NCI-H1048 (cell line): Measurements from ENCODE around the gene PPP1R9B.

ENCODE experiments used
- DNase-seq: peaks from one replicate; lab custom pipeline; 2025; lab: John Stamatoyannopoulos, UW

PPP1R9B gene

GRCh38 chr17:50090971-50091917, 59.2 kb downstream of the PPP1R9B start:
- DNase-seq = no peak

- DNase-seq = no peak
These were observed 60.4 kb downstream of the PPP1R9B start for GRCh38 chr17:50090071-50090470.

DNA sequence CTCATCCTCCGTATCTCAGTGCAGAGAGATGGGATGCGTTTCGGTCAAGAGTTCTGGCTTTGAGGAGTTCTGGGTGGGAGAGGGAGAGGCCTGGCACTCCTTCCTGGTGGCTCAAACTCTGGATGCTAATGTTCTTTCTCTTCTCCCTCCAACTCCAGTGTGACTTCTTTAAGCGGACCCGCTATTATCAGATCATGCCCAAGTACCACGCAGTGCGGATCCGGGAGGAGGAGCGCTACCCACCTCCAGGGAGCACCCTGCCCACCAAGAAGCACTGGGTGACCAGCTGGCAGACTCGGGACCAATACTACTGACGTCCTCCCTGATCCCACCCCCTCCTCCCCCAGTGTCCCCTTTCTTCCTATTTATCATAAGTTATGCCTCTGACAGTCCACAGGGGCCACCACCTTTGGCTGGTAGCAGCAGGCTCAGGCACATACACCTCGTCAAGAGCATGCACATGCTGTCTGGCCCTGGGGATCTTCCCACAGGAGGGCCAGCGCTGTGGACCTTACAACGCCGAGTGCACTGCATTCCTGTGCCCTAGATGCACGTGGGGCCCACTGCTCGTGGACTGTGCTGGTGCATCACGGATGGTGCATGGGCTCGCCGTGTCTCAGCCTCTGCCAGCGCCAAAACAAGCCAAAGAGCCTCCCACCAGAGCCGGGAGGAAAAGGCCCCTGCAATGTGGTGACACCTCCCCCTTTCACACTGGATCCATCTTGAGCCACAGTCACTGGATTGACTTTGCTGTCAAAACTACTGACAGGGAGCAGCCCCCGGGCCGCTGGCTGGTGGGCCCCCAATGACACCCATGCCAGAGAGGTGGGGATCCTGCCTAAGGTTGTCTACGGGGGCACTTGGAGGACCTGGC, 61.3 kb downstream of the PPP1R9B start:
- no peak for DNase-seq

DNA sequence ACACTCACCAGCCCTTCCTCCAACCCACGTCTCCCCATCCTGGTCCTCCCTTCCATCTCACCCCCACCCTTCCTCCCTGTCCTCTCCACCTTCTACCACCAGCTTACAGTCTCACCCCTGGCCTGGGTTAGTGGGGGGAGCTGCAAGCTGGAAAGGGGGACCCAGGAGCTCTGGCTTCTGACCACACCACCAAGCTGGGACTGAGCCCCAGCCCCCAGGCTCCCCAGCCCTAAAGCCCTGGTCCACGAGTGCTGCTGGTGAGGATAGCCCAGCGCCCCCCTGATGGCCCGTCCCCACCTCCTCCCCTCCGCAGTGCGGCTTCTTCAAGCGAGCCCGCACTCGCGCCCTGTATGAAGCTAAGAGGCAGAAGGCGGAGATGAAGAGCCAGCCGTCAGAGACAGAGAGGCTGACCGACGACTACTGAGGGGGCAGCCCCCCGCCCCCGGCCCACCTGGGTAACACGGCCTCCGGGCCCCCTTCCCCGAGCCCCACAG, 62.5 kb downstream of the PPP1R9B start:
- no peak for DNase-seq

GRCh38 chr17:50087246-50087911, 63.1 kb downstream of the PPP1R9B start:
- no peak for DNase-seq
